ENCODE data around the gene HBA2.

HBA2 gene

DNA sequence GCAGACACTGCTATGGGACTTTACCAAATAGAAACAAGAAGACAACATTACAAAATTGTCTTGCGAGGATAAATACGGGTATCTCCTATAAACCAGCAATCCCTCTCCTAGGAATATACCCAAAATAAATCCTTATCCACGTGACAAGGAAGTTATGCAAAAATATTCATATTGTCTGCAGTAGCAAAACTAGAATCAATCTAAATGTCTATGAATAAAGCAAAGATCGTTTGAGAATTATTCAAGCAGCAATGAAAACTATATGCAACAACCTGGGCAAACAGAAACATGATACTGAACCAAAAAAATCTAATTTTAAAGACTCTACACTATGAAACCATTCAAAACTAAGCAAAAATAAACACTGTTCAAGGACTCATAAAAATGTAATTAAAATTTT lies 47.3 kb downstream of the HBA2 start:
- Histone ChIP-seq H3K27ac (ENCODE audit: low read depth, low read length, poor library complexity, severe bottlenecking) (no peak overlapping the region), H3K9ac (ENCODE audit: low read length) (no peak overlapping the region), H3K79me2 (ENCODE audit: insufficient read depth, low read length) (no peaks in the 10 kb centered on the region; the same call in 1 of the 2 replicates), H2AFZ (ENCODE audit: low read length) (no peak overlapping the region), H3K9me2 (ENCODE audit: low read depth, low read length) (no peaks in the 10 kb centered on the region), H3K4me1 (ENCODE audit: insufficient read depth, low read length, severe bottlenecking) (no peaks in the 10 kb centered on the region), H3K4me2 (ENCODE audit: low read length) (no peak overlapping the region), H3K27me3 (ENCODE audit: insufficient read depth, low read length) (no peaks in the 10 kb centered on the region), H4K20me1 (ENCODE audit: insufficient read depth, low read length) (no peaks in the 10 kb centered on the region), H3K4me3 (ENCODE audit: low read depth, low read length, poor library complexity, severe bottlenecking) (no peak overlapping the region), H3K9me3 (ENCODE audit: low read length) (no peaks in the 10 kb centered on the region), H3F3A (ENCODE audit: insufficient read depth, low read length) (no peaks in the 10 kb centered on the region), H3K36me3 (ENCODE audit: insufficient read depth, low read length) (peaks cover 88% of the 10 kb centered on the region)
- no peak for TF ChIP-seq EZH2 (IDR thresholded peaks at IDR 0.05; ENCODE audit: borderline replicate concordance, low read length)
- TF ChIP-seq, protein P1, sequence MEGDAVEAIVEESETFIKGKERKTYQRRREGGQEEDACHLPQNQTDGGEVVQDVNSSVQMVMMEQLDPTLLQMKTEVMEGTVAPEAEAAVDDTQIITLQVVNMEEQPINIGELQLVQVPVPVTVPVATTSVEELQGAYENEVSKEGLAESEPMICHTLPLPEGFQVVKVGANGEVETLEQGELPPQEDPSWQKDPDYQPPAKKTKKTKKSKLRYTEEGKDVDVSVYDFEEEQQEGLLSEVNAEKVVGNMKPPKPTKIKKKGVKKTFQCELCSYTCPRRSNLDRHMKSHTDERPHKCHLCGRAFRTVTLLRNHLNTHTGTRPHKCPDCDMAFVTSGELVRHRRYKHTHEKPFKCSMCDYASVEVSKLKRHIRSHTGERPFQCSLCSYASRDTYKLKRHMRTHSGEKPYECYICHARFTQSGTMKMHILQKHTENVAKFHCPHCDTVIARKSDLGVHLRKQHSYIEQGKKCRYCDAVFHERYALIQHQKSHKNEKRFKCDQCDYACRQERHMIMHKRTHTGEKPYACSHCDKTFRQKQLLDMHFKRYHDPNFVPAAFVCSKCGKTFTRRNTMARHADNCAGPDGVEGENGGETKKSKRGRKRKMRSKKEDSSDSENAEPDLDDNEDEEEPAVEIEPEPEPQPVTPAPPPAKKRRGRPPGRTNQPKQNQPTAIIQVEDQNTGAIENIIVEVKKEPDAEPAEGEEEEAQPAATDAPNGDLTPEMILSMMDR (IDR thresholded peaks at IDR 0.05; ENCODE audit: low read length): no peak

Measured in OCI-LY1 (cell line).